NCI-H2107 treated with DMSO at 0.1 percent for 48 hours (cell line): ENCODE data around the gene UBAP1L.
"Not testable (repeated sequence)": the region's sequence is repeated elsewhere in the genome, so short reads cannot be mapped to it uniquely, and the experiment has no call there.

Source experiments
- DNase-seq: peaks from one replicate; lab custom pipeline; 2025; ENCODE audit not compliant: unreplicated experiment; lab: John Stamatoyannopoulos, UW

UBAP1L gene

GRCh38 chr15:65085207-65085753 lies 29.7 kb downstream of the UBAP1L start:
- no peak for DNase-seq

DNA sequence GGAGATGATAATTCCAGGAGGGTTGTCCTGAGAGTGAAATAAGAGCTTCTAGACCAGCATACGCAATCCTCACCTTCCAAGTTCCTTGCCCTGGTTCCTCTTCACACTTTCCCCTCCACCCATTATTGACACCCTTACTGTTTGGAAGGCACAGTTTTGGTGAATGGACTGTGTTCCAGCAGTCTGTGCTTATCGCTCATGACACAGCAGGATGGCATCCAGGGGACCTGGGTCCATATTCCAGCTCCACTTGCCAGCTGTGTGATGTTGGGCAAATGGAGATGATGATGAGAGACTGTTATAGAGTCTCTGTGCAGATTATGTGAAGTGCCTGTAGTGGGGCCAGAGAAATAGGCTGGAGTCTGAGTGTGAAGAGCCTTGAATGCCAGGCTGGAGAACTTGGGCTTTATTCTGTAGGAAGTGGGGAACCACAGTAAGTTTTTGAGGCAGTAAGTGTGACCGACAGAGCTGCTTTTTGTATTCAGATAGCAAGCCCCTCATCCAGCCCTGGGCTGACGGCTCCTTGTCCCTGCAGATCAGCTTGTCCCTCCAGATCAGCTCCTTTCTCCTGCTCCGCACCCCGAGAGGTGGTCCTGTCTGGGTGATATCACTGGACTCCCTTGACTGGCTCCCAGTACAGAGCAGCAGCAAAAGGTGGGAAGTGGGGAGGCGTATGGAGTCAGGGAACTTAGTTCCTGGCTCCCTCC lies 30.3 kb downstream of the UBAP1L start:
- no peak for DNase-seq

- no peak for DNase-seq
Measured at GRCh38 chr15:65083262-65083701, 31.7 kb downstream of the UBAP1L start.

GRCh38 chr15:65082303-65082953 lies 32.6 kb downstream of the UBAP1L start:
- DNase-seq, result peak; percentile 25

DNA sequence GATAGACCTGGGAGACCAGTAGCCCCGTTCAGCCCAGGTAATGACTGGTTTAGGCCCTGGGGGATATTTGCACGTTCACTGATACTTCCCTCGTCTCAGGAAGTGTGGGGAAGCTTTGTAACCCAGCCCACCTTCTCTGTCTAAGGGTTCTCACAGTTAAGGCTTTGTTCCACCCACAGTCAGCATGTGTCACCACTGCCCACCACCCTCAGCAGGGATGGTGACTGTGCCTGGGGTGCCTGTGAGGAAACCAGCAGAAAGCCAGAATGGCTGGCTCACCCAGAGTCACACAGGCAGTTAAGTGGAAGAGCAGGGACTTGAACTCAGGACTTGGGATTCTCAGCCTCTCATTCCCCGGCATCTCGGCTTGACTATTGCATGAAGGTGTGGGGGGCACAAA lies 33.2 kb downstream of the UBAP1L start:
- no peak for DNase-seq

- DNase-seq, result no peak
Measured at GRCh38 chr15:65081270-65081669, 33.7 kb downstream of the UBAP1L start.

DNA sequence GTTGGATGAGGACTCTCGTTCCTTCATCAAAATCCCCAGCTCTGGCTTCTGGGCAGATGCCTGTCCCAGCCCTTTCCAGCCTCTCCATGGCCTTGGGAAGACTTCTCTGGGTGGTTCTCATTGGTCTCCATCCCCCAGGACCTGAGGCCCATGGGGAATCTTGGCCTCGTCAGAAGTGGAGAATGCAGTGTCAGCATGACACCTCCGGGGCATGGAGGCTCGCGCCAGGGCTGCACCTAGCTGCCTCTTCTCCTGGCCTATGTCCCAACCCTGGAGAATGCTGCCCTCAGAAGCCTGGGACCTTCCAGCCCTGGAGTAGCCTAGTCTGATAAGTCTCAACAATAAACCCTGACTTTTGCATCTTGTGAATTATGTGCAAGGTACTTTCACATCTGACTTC lies 35.4 kb downstream of the UBAP1L start:
- no peak for DNase-seq

DNA sequence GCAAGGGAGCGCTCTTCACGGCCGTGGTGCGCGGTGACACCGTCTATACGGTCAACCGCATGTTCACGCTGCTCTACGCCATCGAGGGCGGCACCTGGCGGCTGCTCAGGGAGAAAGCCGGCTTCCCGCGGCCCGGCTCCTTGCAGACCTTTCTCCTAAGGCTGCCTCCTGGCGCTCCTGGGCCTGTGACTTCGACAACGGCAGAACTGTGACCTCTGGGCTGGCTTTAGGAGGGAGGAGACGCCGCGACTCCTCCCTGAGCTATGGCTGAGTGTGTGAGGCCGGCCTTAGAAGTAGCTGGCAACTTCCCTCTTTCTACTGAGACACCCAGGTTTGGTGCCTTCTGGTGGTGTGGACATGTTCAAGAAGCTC lies 37.0 kb downstream of the UBAP1L start:
- no peak for DNase-seq

DNA sequence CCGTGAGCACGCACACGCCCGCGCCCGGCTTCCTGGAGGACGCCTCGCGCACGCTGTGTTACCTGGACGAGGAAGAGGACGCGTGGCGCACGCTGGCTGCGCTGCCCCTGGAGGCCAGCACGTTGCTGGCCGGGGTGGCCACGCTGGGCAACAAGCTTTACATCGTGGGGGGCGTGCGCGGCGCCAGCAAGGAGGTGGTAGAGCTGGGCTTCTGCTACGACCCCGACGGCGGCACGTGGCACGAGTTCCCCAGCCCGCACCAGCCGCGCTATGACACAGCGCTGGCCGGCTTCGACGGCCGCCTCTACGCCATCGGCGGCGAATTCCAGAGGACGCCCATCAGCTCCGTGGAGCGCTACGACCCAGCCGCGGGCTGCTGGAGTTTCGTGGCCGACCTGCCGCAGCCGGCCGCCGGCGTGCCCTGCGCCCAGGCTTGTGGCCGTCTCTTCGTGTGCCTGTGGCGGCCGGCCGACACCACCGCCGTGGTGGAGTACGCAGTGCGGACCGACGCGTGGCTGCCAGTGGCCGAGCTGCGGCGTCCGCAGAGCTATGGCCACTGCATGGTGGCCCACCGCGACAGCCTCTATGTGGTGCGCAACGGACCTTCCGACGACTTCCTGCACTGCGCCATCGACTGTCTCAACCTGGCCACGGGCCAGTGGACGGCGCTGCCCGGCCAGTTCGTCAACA lies 37.6 kb downstream of the UBAP1L start:
- no peak for DNase-seq

GRCh38 chr15:65076486-65077290 lies 38.3 kb downstream of the UBAP1L start, which contains the start of gene KBTBD13:
Gene KBTBD13, plus strand, starts transcription at chr15:65076746. Its CDS starts 70 bp downstream, at chr15:65076816.
- DNase-seq, result no peak

DNA sequence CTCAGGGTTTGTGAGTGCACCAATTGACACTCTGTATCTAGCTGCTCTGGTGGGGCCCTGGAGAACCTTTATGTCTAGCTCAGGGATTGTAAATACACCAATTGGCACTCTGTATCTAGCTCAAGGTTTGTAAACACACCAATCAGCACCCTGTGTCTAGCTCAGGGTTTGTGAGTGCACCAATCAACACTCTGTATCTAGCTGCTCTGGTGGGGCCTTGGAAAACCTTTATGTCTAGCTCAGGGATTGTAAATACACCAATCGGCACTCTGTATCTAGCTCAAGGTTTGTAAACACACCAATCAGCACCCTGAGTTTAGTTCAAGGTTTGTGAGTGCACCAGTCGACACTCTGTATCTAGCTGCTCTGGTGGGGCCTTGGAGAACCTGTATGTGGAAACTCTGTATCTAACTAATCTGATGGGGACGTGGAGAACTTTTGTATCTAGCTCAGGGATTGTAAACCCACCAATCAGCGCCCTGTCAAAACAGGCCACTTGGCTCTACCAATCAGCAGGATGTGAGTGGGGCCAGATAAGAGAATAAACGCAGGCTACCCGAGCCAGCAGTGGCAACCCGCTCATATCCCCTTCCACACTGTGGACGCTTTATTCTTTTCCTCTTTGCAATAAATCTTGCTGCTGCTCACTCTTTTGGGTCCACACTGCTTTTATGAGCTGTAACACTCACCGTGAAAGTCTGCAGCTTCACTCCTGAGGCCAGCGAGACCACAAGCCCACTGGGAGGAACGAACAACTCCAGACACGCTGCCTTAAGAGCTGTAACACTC lies 39.2 kb downstream of the UBAP1L start:
- DNase-seq, result not testable (repeated sequence)

GRCh38 chr15:65074946-65075345 lies 40.1 kb downstream of the UBAP1L start:
- DNase-seq, result not testable (repeated sequence)

GRCh38 chr15:65072617-65073016 lies 42.4 kb downstream of the UBAP1L start:
- no peak for DNase-seq

DNA sequence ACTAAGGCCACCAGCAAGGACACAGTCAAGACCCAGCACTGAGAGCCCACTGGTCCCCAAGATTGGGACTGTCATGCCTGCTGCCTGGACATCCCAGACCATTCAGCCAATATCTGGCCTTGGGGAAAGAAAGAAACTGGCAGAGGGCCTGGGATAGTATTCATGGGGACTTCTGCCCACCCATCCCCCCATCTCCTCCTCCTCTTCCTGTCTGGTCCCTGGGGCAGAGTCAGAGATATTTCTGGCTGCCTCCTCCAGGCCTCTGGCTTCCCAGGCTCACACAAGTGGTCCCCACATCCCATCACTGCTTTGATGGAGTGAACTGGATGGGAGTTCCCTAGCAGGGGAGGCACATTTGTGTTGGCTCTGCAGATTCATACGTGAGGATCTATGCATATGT lies 43.0 kb downstream of the UBAP1L start:
- DNase-seq, result no peak

GRCh38 chr15:65071381-65071811 lies 43.6 kb downstream of the UBAP1L start:
- DNase-seq, result no peak

GRCh38 chr15:65069779-65070546 lies 45.0 kb downstream of the UBAP1L start:
- no peak for DNase-seq

- DNase-seq, result no peak
Measured at GRCh38 chr15:65069179-65069578, 45.8 kb downstream of the UBAP1L start.

GRCh38 chr15:65068403-65068788 lies 46.6 kb downstream of the UBAP1L start:
- no peak for DNase-seq

DNA sequence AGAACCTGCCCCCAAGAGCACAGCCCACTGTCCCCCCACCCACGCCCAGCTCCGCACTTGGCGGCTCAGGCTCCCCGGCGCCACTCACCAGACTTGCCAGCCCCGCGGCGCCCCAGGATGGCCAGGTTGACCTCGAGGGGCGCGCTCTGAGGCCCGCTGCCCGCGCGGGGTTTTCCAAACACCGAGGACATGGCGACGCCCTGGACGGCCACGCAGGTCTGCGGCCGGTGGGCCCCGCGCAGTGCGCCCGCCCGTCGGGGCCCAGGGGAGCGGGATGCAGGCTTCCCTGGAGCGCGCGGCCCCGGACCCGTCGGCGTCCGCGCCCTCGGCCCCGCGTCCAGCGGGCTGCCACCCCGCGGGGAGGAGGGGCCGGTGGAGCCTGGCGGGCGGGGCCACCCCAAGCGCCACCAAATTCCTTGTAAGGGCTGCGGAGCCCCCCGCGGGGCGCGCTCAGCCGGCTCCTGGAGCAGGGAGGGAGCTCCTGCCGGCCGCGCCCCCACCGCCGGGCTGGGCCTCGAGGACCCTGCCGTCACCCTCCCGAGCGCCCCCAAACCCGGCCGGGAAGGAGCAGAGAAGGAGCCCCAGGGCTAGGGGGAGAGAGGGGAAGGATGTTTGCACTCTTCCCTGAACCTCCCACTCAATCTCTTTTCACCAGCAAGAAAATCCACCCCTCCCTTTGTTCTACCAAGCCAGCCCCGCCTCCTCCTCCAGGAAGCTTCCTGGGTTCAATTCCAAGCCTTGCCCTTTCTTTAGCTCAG lies 47.2 kb downstream of the UBAP1L start, which contains the start of gene RASL12:
Gene RASL12 (minus strand): TSS at position 347 of the 758 bp plus-strand sequence. CDS start 156 bp downstream, at position 191.
- DNase-seq, result no peak
